DMS153 (cell line): ENCODE measurements around the gene ATN1.
"Not testable (repeated sequence)": the region's sequence is repeated elsewhere in the genome, so short reads cannot be mapped to it uniquely, and the experiment has no call there.

Experiments used
- DNase-seq: peaks from one replicate; lab custom pipeline; 2025; lab: John Stamatoyannopoulos, UW

The ATN1 gene, protein sequence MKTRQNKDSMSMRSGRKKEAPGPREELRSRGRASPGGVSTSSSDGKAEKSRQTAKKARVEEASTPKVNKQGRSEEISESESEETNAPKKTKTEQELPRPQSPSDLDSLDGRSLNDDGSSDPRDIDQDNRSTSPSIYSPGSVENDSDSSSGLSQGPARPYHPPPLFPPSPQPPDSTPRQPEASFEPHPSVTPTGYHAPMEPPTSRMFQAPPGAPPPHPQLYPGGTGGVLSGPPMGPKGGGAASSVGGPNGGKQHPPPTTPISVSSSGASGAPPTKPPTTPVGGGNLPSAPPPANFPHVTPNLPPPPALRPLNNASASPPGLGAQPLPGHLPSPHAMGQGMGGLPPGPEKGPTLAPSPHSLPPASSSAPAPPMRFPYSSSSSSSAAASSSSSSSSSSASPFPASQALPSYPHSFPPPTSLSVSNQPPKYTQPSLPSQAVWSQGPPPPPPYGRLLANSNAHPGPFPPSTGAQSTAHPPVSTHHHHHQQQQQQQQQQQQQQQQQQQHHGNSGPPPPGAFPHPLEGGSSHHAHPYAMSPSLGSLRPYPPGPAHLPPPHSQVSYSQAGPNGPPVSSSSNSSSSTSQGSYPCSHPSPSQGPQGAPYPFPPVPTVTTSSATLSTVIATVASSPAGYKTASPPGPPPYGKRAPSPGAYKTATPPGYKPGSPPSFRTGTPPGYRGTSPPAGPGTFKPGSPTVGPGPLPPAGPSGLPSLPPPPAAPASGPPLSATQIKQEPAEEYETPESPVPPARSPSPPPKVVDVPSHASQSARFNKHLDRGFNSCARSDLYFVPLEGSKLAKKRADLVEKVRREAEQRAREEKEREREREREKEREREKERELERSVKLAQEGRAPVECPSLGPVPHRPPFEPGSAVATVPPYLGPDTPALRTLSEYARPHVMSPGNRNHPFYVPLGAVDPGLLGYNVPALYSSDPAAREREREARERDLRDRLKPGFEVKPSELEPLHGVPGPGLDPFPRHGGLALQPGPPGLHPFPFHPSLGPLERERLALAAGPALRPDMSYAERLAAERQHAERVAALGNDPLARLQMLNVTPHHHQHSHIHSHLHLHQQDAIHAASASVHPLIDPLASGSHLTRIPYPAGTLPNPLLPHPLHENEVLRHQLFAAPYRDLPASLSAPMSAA (N-terminal part only)

GRCh38 chr12:6927379-6928021 is at the start of gene ATN1:
ATN1 (plus strand) TSS chr12:6927959; CDS start chr12:6934002, 6,043 bp downstream.
- DNase-seq, result peak; percentile 19

DNA sequence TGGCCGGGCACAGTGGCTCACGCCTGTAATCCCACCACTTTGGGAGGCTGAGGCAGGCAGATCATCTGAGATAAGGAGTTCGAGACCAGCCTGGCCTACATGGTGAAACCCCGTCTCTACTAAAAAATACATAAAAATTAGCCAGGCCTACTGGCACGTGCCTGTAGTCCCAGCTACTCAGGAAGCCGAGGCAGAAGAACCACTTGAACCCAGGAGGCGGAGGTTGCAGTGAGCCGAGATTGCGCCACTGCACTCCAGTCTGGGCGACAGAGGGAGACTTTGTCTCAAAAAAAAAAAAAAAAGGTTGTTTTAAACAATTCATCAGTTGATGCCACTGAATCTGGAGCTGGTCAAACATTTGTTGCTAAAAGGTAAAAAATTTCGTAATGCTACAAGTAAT is 47.9 kb upstream of the ATN1 start:
- not testable (repeated sequence) for DNase-seq

- no peak for DNase-seq
Observed at GRCh38 chr12:6883252-6883651, 44.5 kb upstream of the ATN1 start.

DNA sequence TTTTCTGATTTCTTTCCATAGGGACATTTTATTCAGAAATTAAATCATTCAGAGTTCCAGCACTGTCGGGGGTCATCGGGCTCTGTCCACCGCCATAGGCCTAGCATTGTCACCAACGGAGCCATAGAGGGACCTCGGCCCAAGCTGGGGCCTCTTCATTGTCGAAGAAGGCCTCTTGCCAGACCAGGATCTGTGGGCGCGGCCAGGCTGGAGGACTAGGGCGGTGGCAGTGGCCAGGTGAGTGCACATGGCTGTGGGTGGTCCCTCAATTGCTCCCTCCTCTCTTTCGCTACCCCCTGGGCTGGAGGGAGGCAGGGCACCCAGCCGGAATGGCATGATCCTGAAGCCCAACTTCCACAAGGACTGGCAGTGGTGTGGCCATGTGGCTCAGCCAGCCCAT is 44.1 kb upstream of the ATN1 start:
- DNase-seq, result no peak

GRCh38 chr12:6884539-6884938 is 43.2 kb upstream of the ATN1 start:
- no peak for DNase-seq

GRCh38 chr12:6886206-6886999 is 41.4 kb upstream of the ATN1 start:
- DNase-seq, result not testable (repeated sequence)

GRCh38 chr12:6887460-6887859 is 40.3 kb upstream of the ATN1 start:
- DNase-seq, result no peak

DNA sequence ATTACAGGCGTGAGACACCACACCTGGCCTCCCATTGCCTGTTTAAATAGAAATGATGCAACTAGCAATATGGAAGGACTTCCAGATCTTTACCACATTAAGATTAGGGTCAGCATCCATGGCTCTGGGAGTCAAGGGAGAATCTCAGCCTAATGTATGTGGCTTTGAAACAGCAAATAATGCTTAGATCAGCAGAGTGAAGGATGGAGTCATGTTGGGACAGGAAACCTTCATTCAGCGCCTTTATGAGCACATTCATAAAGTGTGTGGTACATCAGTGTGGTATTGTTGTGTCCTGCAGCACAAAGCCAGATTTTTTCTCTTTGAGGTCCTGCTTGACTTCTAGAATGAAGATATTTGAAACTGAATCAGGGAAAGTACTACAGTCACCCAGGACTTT is 39.4 kb upstream of the ATN1 start:
- no peak for DNase-seq

DNA sequence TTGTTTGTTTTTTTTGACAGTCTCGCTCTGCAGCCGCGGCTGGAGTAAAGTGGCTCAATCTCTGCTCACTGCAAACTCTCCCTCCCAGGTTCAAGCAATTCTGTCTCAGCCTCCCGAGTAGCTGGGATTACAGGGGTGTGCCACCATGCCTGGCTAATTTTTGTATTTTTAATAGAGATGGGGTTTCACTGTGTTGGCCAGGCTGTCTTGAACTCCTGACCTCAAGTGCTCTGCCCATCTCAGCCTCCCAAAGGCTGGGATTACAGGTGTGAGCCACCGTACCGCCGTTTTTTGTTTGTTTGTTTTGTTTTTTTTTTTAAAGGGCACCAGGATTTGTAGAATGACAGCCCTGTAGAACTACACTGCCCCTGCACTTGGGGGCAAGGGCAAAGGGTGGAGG is 39.0 kb upstream of the ATN1 start:
- DNase-seq, result not testable (repeated sequence)

DNA sequence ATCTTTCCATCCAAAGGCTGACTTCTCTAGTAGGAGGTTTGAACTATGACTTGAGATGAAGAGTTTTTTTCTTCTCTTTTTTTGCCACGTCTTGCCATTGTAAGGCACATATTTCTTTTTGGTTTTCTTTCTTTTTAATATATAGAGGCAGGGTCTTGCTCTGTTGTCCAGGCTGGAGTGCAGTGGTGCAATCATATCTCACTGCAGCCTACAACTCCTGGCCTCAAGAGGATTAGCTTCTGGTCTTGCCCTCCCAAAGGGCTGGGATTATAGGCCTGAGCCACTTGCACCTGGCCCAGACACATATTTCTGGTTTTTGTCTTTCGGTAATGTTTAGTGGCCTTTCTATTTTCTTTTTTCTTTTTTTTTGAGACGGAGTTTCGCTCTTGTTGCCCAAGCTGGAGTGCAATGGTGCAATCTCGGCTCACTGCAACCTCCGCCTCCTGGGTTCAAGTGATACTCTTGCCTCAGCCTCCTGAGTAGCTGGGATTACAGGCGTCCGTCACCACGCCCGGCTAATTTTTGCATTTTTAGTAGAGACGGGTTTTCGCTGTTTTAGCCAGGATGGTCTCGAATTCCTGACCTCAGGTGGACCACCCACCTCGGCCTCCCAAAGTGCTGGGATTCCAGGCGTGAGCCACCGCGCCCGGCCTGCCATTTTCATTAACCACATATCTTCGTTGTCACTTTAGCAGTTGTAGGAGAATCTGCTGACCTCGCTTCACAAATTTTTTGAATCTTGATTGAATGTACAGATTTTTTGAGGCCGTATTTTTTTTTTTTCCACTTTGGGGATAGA is 37.8 kb upstream of the ATN1 start:
- not testable (repeated sequence) for DNase-seq

- DNase-seq, result peak; percentile 95
Observed at GRCh38 chr12:6890789-6891645, 36.7 kb upstream of the ATN1 start.

DNA sequence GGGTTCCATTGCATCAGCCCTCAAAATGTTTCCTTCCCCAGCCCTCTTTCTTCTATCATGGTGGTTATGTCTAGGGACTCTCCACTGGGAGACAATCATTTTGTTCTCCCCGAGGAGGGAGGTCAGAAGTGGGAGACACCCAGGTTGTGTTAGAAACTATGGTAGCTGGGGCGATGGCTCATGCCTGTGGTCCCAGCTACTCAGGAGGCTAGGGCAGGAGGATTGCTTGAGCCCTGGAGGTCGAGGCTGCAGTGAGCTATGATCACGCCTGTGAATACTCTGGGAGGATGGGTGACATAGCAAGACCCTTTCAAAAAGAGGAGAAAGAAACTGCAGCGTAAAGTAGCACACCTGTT is 36.1 kb upstream of the ATN1 start:
- DNase-seq, result no peak

- DNase-seq, result not testable (repeated sequence)
Observed at GRCh38 chr12:6892683-6893082, 35.1 kb upstream of the ATN1 start.

- DNase-seq, result no peak
Observed at GRCh38 chr12:6894321-6894720, 33.4 kb upstream of the ATN1 start.

DNA sequence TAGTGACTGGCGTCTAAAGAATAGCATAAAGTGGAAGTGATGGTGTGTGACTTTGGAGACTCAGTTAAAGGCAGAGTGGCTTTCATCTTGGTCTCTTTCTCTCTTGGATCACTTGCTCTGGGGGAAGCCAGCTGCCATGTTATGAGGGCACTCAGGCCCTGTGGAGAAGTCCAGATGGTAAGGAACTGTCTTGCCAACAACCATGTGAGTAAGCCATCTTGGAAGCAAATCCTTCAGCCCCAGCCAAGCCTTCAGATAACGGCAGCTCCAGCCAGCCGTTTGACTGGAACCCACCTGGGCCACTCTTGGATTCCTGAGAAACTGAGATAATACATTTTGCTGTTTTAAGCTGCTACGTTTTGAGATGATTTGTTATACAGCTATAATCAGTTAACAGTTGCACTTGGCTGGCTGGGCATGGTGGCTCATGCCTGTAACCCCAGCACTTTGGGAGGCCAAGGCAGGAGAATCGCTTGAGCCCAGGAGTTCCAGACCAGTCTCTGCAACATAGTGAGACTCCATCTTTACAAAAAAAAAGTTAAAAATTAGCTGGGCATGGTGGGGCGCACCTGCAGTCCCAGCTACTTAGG is 30.8 kb upstream of the ATN1 start:
- no peak for DNase-seq

DNA sequence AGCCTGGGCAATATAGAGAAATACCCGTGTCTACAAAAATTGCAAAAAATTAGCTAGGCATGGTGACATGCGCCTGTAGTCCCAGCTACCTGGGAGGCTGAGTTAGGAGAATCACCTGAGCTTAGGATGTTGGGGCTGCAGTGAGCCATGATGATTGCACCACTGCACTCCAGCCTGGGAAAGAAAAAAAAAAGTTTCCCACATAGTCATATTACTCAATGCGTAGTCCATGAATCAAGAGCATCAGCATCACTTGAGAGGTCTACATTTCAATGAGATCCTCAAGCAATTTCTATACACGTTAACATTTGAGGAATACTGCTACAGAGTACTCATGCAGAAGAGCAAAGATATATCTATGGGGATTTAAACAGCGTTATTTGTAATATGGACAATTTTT is 28.3 kb upstream of the ATN1 start:
- no peak for DNase-seq

GRCh38 chr12:6899837-6900519 is 27.8 kb upstream of the ATN1 start:
- peak; percentile 75 for DNase-seq

DNA sequence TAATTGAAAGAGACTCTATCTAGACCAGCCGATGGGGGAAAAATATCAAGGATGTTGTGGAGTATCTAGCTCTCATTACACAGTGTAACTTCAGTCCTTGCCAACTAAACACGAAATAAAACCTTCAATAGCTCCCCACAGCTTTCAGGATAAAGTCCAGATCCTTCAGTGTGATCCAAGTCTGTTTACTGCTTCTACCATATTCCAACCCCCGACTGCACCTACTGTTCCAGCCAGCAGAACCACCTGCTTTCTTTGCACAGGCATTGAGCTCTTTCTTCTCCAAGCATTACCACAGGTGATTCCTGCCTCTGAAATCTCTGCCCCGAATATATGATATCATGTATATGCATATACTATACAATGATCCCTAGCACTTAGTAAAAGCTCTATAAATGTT is 25.3 kb upstream of the ATN1 start:
- DNase-seq, result no peak
